HEK293 (cell line): ENCODE data around the gene SIX4.

Experiments used
- FEZF1 ChIP-seq: fragments of 450-650 bp; formaldehyde crosslinking; IDR thresholded peaks from 2 replicates; pipeline ENCODE4 v1.5.1; 2016; ENCODE audit warnings: missing biosample characterization, missing genetic modification characterization
- HOXC10 ChIP-seq: sonication (generic); formaldehyde crosslinking; IDR thresholded peaks from 2 replicates; pipeline ENCODE4 v1.8.1; 2023; ENCODE audit warnings: mild to moderate bottlenecking, missing genetic modification reagents
- HOXD13 ChIP-seq: sonication (generic); formaldehyde crosslinking; IDR thresholded peaks from 2 replicates; pipeline ENCODE4 v1.8.0; 2022; ENCODE audit warnings: missing genetic modification reagents, borderline replicate concordance
- KLF10 ChIP-seq: fragments of 450-650 bp; IDR thresholded peaks from 2 replicates; pipeline ENCODE4 v1.5.1; 2018; ENCODE audit warnings: missing biosample characterization, mild to moderate bottlenecking, missing genetic modification characterization
- KLF8 ChIP-seq: fragments of 450-650 bp; formaldehyde crosslinking; IDR thresholded peaks from 2 replicates; pipeline ENCODE4 v1.5.1; 2016; ENCODE audit warnings: missing biosample characterization, missing genetic modification characterization
- KLF9 ChIP-seq: fragments of 450-650 bp; formaldehyde crosslinking; IDR thresholded peaks from 2 replicates; pipeline ENCODE4 v1.5.1; 2016; ENCODE audit warnings: missing biosample characterization, missing genetic modification characterization, low read depth
- PRDM1 ChIP-seq: fragments of 450-650 bp; formaldehyde crosslinking; IDR thresholded peaks from 2 replicates; pipeline ENCODE4; 2016; ENCODE audit warnings: missing biosample characterization, missing genetic modification characterization
- REPIN1 ChIP-seq: fragments of 450-650 bp; formaldehyde crosslinking; IDR thresholded peaks from 2 replicates; pipeline ENCODE4 v1.5.1; 2017; ENCODE audit warnings: missing biosample characterization, missing genetic modification characterization, low read depth
- SALL2 ChIP-seq: fragments of 450-650 bp; formaldehyde crosslinking; IDR thresholded peaks from 2 replicates; pipeline ENCODE4 v1.5.0; 2017; ENCODE audit warnings: missing biosample characterization, mild to moderate bottlenecking, missing genetic modification characterization, borderline replicate concordance
- YY1 ChIP-seq: fragments of 450-650 bp; formaldehyde crosslinking; IDR thresholded peaks from 2 replicates; pipeline ENCODE4 v1.5.1; 2018; ENCODE audit warnings: missing biosample characterization, missing genetic modification characterization
- ZBTB49 ChIP-seq: fragments of 450-650 bp; formaldehyde crosslinking; IDR thresholded peaks from 2 replicates; pipeline ENCODE4 v1.5.1; 2016; ENCODE audit warnings: missing biosample characterization, missing genetic modification characterization, low read depth
- ZNF155 ChIP-seq: fragments of 450-650 bp; formaldehyde crosslinking; IDR thresholded peaks from 2 replicates; pipeline ENCODE4 v1.5.1; 2016; ENCODE audit warnings: missing biosample characterization, missing genetic modification characterization
- ZNF239 ChIP-seq: fragments of 450-650 bp; formaldehyde crosslinking; IDR thresholded peaks from 2 replicates; pipeline ENCODE4 v1.5.1; 2016; ENCODE audit warnings: missing biosample characterization, missing genetic modification characterization
- ZNF26 ChIP-seq: fragments of 450-650 bp; formaldehyde crosslinking; IDR thresholded peaks from 2 replicates; pipeline ENCODE4 v1.5.1; 2016; ENCODE audit warnings: missing biosample characterization, missing genetic modification characterization
- ZNF280D ChIP-seq: fragments of 450-650 bp; formaldehyde crosslinking; IDR thresholded peaks from 2 replicates; pipeline ENCODE4 v1.5.1; 2016; ENCODE audit warnings: missing biosample characterization, missing genetic modification characterization
- ZNF426 ChIP-seq: fragments of 450-650 bp; formaldehyde crosslinking; IDR thresholded peaks from 2 replicates; pipeline ENCODE4 v1.5.1; 2017; ENCODE audit warnings: missing biosample characterization, missing genetic modification characterization, mild to moderate bottlenecking, inconsistent platforms, moderate library complexity
- ZNF433 ChIP-seq: fragments of 450-650 bp; formaldehyde crosslinking; IDR thresholded peaks from 2 replicates; pipeline ENCODE4 v1.5.1; 2016; ENCODE audit warnings: missing biosample characterization, missing genetic modification characterization, low read depth
- ZNF449 ChIP-seq: fragments of 450-650 bp; formaldehyde crosslinking; IDR thresholded peaks from 2 replicates; pipeline ENCODE4 v1.5.1; 2017; ENCODE audit warnings: missing biosample characterization, mild to moderate bottlenecking, missing genetic modification characterization, moderate library complexity
- ZNF530 ChIP-seq: fragments of 450-650 bp; formaldehyde crosslinking; IDR thresholded peaks from 2 replicates; pipeline ENCODE4 v1.5.1; 2016; ENCODE audit warnings: low read depth, missing biosample characterization, missing genetic modification characterization
- ZNF610 ChIP-seq: fragments of 450-650 bp; formaldehyde crosslinking; IDR thresholded peaks from 2 replicates; pipeline ENCODE4 v1.5.1; 2016; ENCODE audit warnings: missing biosample characterization, missing genetic modification characterization, borderline replicate concordance
- ZNF677 ChIP-seq: fragments of 450-650 bp; IDR thresholded peaks from 2 replicates; pipeline ENCODE4 v1.5.0; 2018; ENCODE audit warnings: missing biosample characterization, mild to moderate bottlenecking, missing genetic modification characterization, moderate library complexity
- TF ChIP-seq, protein P1 (sequence below): fragments of 450-650 bp; formaldehyde crosslinking; IDR thresholded peaks from 2 replicates; pipeline ENCODE4 v1.5.1; 2016; ENCODE audit warnings: missing biosample characterization, missing genetic modification characterization
- TF ChIP-seq, protein P2 (sequence below): fragments of 450-650 bp; IDR thresholded peaks from 2 replicates; pipeline ENCODE4 v1.5.1; 2018; ENCODE audit warnings: missing biosample characterization, missing genetic modification characterization
- TF ChIP-seq, protein P3 (sequence below): fragments of 450-650 bp; formaldehyde crosslinking; IDR thresholded peaks from 2 replicates; pipeline ENCODE4 v1.5.1; 2016; ENCODE audit warnings: missing biosample characterization, missing genetic modification characterization, borderline replicate concordance
- TF ChIP-seq, protein P4 (sequence below): fragments of 450-650 bp; formaldehyde crosslinking; IDR thresholded peaks from 2 replicates; pipeline ENCODE4 v1.5.1; 2016; ENCODE audit warnings: missing biosample characterization, missing genetic modification characterization

The SIX4 gene

GRCh38 chr14:60734465-60735242 lies 10.5 kb upstream of the SIX4 start, which contains the start of gene MNAT1 (continued):
- TF ChIP-seq ZNF433 (tag by site-specific recombination): no peak
- TF ChIP-seq YY1 (tag by site-specific recombination): peak; percentile 75
- peak; percentile 33; the same call in 1 of the 2 replicates for TF ChIP-seq ZNF610 (tag by site-specific recombination)
- TF ChIP-seq HOXC10 (CRISPR knock-in tag): 0 out of 2 replicates have a peak, but pooled peaks have one; percentile 36
- TF ChIP-seq SALL2: no peak
- no peak for TF ChIP-seq ZNF530 (tag by site-specific recombination)
- TF ChIP-seq, protein P1, sequence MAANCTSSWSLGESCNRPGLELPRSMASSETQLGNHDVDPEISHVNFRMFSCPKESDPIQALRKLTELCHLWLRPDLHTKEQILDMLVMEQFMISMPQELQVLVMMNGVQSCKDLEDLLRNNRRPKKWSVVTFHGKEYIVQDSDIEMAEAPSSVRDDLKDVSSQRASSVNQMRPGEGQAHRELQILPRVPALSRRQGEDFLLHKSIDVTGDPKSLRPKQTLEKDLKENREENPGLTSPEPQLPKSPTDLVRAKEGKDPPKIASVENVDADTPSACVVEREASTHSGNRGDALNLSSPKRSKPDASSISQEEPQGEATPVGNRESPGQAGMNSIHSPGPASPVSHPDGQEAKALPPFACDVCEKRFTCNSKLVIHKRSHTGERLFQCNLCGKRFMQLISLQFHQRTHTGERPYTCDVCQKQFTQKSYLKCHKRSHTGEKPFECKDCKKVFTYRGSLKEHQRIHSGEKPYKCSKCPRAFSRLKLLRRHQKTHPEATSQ (tag by site-specific recombination): peak; percentile 54; the same call in 1 of the 2 replicates
- TF ChIP-seq, protein P2, sequence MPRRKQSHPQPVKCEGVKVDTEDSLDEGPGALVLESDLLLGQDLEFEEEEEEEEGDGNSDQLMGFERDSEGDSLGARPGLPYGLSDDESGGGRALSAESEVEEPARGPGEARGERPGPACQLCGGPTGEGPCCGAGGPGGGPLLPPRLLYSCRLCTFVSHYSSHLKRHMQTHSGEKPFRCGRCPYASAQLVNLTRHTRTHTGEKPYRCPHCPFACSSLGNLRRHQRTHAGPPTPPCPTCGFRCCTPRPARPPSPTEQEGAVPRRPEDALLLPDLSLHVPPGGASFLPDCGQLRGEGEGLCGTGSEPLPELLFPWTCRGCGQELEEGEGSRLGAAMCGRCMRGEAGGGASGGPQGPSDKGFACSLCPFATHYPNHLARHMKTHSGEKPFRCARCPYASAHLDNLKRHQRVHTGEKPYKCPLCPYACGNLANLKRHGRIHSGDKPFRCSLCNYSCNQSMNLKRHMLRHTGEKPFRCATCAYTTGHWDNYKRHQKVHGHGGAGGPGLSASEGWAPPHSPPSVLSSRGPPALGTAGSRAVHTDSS (tag by site-specific recombination): 0 out of 2 replicates have a peak, but pooled peaks have one; percentile 19
- peak; percentile 10; the same call in 1 of the 2 replicates for TF ChIP-seq REPIN1 (tag by site-specific recombination)
- TF ChIP-seq, protein P3, sequence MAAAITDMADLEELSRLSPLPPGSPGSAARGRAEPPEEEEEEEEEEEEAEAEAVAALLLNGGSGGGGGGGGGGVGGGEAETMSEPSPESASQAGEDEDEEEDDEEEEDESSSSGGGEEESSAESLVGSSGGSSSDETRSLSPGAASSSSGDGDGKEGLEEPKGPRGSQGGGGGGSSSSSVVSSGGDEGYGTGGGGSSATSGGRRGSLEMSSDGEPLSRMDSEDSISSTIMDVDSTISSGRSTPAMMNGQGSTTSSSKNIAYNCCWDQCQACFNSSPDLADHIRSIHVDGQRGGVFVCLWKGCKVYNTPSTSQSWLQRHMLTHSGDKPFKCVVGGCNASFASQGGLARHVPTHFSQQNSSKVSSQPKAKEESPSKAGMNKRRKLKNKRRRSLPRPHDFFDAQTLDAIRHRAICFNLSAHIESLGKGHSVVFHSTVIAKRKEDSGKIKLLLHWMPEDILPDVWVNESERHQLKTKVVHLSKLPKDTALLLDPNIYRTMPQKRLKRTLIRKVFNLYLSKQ (tag by site-specific recombination): no peak
- no peak for TF ChIP-seq PRDM1 (tag by site-specific recombination)
- TF ChIP-seq ZBTB49: no peak
- TF ChIP-seq KLF9 (tag by site-specific recombination): peak; percentile 34; the same call in 1 of the 2 replicates
- TF ChIP-seq ZNF280D (tag by site-specific recombination): 0 out of 2 replicates have a peak, but pooled peaks have one; percentile 18
- no peak for TF ChIP-seq ZNF239
- TF ChIP-seq, protein P4, sequence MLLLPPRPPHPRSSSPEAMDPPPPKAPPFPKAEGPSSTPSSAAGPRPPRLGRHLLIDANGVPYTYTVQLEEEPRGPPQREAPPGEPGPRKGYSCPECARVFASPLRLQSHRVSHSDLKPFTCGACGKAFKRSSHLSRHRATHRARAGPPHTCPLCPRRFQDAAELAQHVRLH (tag by site-specific recombination): peak; percentile 79
- TF ChIP-seq HOXD13 (CRISPR knock-in tag): no peak
- TF ChIP-seq ZNF26 (tag by site-specific recombination): no peak
- peak; percentile 41; the same call in 1 of the 2 replicates for TF ChIP-seq FEZF1 (tag by site-specific recombination)
- no peak for TF ChIP-seq KLF10
- TF ChIP-seq KLF8 (tag by site-specific recombination): peak; percentile 80; the same call in 1 of the 2 replicates
- TF ChIP-seq ZNF677: no peak
- TF ChIP-seq ZNF155 (tag by site-specific recombination): no peak
- peak; percentile 66 for TF ChIP-seq ZNF449 (tag by site-specific recombination)
- no peak for TF ChIP-seq ZNF426 (tag by site-specific recombination)
